T-helper 2 cell treated with Interferon-gamma antibody and Interleukin-4, amounts not matched to agents 100 ng/mL and 5 ng/mL, for 36 hours (primary cell): Measurements from ENCODE around the gene SLC16A4. TPM values are rescaled to one million over a fixed set of nuclear protein-coding genes. Genes with fewer than 3 reads are reported as not detected.

Experiments
- intact Hi-C: fragments of 100-400 bp; cut with micrococcal nuclease; formaldehyde crosslinking; loops from one replicate; pipeline ENCODE4 v1.15.1; 2023
- total RNA-seq: library from RNA; stranded (reverse); gene quantifications from 2 replicates; pipeline ENCODE4 v1.2.3, GENCODE V29; 2022

Gene SLC16A4
- total RNA-seq, 1 donor from 2014 or later, result 0.09 TPM

GRCh38 chr1:110335265-110335664, 55.6 kb downstream of the SLC16A4 start:
- intact Hi-C loops, result loop anchor here (5.0 to 10.0 kb wide), 5 partner anchors 130 to 627 kb away; partner anchors contain the start of genes CD53 and LRIF1

- intact Hi-C loops, result no loop called here
Observed at GRCh38 chr1:110328700-110329099, 62.1 kb downstream of the SLC16A4 start.

- intact Hi-C loops, result no loop called here
Observed at GRCh38 chr1:110328274-110328673, 62.6 kb downstream of the SLC16A4 start.

- intact Hi-C loops, result no loop called here
Observed at GRCh38 chr1:110326826-110327225, 64.0 kb downstream of the SLC16A4 start.

GRCh38 chr1:110324667-110325066, 66.2 kb downstream of the SLC16A4 start:
- intact Hi-C loops, result no loop called here

GRCh38 chr1:110321846-110322245, 69.0 kb downstream of the SLC16A4 start:
- intact Hi-C loops, result no loop called here

GRCh38 chr1:110321045-110321444, 69.8 kb downstream of the SLC16A4 start:
- intact Hi-C loops, result no loop called here

- intact Hi-C loops, result no loop called here
Observed at GRCh38 chr1:110320168-110320518, 70.7 kb downstream of the SLC16A4 start.

- intact Hi-C loops, result no loop called here
Observed at GRCh38 chr1:110319332-110320167, 71.3 kb downstream of the SLC16A4 start.

- intact Hi-C loops, result no loop called here
Observed at GRCh38 chr1:110318046-110318445, 72.8 kb downstream of the SLC16A4 start.

GRCh38 chr1:110316735-110317134, 74.1 kb downstream of the SLC16A4 start:
- intact Hi-C loops, result no loop called here

Other genes starting within 250 kb of the SLC16A4 start
- 0.02 TPM in 2 replicates for gene SLC6A17, start 240.5 kb downstream of the SLC16A4 start, total RNA-seq
- gene KCNC4, start 180.7 kb downstream of the SLC16A4 start, total RNA-seq, result 9.9 and 10.6 TPM in 2 replicates
- gene RBM15, start 51.6 kb downstream of the SLC16A4 start, total RNA-seq, result 58.0 and 59.0 TPM in 2 replicates
- 120 and 127 TPM in 2 replicates for gene LAMTOR5, start 16.7 kb upstream of the SLC16A4 start, total RNA-seq
- not detected in 2 replicates for gene PROK1, start 60.1 kb upstream of the SLC16A4 start, total RNA-seq
- not detected in 2 replicates for gene KCNA10, start 128.1 kb upstream of the SLC16A4 start, total RNA-seq
- 1.7 and 1.8 TPM in 2 replicates for gene KCNA2, start 215.3 kb upstream of the SLC16A4 start, total RNA-seq